GM15510 (cell line): ENCODE measurements around the gene RNF34.

Source experiments
- POLR2A ChIP-seq: IDR thresholded peaks from 3 replicates; pipeline ENCODE4 v1.6.1; 2011; ENCODE audit warnings: borderline replicate concordance; ENCODE audit not compliant: insufficient read length; ENCODE audit errors: extremely low read depth

Gene RNF34

GRCh38 chr12:121443911-121444841 is 44.3 kb downstream of the RNF34 start:
- no peak for TF ChIP-seq POLR2A

GRCh38 chr12:121444842-121445202 is 44.9 kb downstream of the RNF34 start:
- TF ChIP-seq POLR2A: no peak

GRCh38 chr12:121446750-121447149 is 46.8 kb downstream of the RNF34 start:
- no peak for TF ChIP-seq POLR2A

GRCh38 chr12:121448771-121449315 is 48.9 kb downstream of the RNF34 start:
- TF ChIP-seq POLR2A: no peak

GRCh38 chr12:121451961-121452339 is 52.0 kb downstream of the RNF34 start:
- no peak for TF ChIP-seq POLR2A

- TF ChIP-seq POLR2A: no peak
Measured at GRCh38 chr12:121452340-121452984, 52.5 kb downstream of the RNF34 start.

- TF ChIP-seq POLR2A: no peak
Measured at GRCh38 chr12:121452985-121453360, 53.1 kb downstream of the RNF34 start.

- TF ChIP-seq POLR2A: no peak
Measured at GRCh38 chr12:121453629-121454028, 53.7 kb downstream of the RNF34 start.

GRCh38 chr12:121454921-121455320 is 55.0 kb downstream of the RNF34 start:
- no peak for TF ChIP-seq POLR2A

- no peak for TF ChIP-seq POLR2A
Measured at GRCh38 chr12:121455766-121456420, 56.0 kb downstream of the RNF34 start.

GRCh38 chr12:121456551-121456950 is 56.6 kb downstream of the RNF34 start:
- TF ChIP-seq POLR2A: no peak

- no peak for TF ChIP-seq POLR2A
Measured at GRCh38 chr12:121461048-121461447, 61.1 kb downstream of the RNF34 start.

GRCh38 chr12:121464331-121464730 is 64.4 kb downstream of the RNF34 start:
- no peak for TF ChIP-seq POLR2A

- TF ChIP-seq POLR2A: peak; percentile 29
Measured at GRCh38 chr12:121465921-121466793, 66.2 kb downstream of the RNF34 start.
